Kidney epithelial cell (primary cell): ENCODE measurements around the gene IQSEC3. TPM values are rescaled to one million over a fixed set of nuclear protein-coding genes. Genes with fewer than 3 reads are reported as not detected.

Experiments
- DNase-seq: peaks from one replicate; pipeline ENCODE4 v3.0.0-alpha.2; 2010; ENCODE audit warnings: low read depth
- H3K27me3 ChIP-seq: 2 replicates; pipeline ENCODE4 v1.6.0; 2011; ENCODE audit warnings: low read length; ENCODE audit not compliant: control insufficient read depth, insufficient read depth
- H3K36me3 ChIP-seq: 2 replicates; pipeline ENCODE4 v1.5.1; 2011; ENCODE audit warnings: low read length; ENCODE audit not compliant: control insufficient read depth, insufficient read depth
- H3K4me3 ChIP-seq: 2 replicates; pipeline ENCODE4 v1.5.1; 2011; ENCODE audit warnings: low read depth, mild to moderate bottlenecking, control low read depth, low read length
- total RNA-seq: library from RNA; depleted of rRNA; stranded (reverse); fragments of >200 nt; gene quantifications from 2 replicates; pipeline ENCODE4 v1.2.3, GENCODE V29; 2015
- TF ChIP-seq, protein P1 (sequence below): IDR thresholded peaks from 2 replicates; pipeline ENCODE4 v1.5.1; 2011; ENCODE audit warnings: mild to moderate bottlenecking, moderate library complexity, low read length, control low read depth, inconsistent platforms; ENCODE audit not compliant: insufficient read depth, poor library complexity, severe bottlenecking

IQSEC3 gene
- total RNA-seq, 1 donor from 2014 or later: 1.0 TPM

DNA sequence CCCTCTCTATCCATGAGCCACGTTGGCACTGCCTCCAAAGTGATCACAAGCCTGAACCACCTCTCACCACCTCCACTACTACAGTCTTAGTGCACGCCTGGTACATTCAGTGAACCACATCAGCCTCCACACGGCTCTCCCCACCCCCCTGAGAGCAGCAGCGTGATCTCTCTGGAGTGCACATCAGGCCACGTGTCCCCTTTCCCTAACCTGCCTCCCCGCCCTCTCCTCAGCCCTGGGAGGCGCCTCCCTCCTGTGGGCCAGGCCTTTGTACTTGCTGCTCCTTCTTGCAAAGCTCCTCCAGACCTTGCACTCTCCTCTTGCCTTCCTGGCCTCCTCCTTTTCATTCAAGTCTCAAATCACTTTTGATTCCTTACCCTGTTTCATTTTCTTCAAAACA lies 97.6 kb downstream of the IQSEC3 start:
- TF ChIP-seq, protein P1, sequence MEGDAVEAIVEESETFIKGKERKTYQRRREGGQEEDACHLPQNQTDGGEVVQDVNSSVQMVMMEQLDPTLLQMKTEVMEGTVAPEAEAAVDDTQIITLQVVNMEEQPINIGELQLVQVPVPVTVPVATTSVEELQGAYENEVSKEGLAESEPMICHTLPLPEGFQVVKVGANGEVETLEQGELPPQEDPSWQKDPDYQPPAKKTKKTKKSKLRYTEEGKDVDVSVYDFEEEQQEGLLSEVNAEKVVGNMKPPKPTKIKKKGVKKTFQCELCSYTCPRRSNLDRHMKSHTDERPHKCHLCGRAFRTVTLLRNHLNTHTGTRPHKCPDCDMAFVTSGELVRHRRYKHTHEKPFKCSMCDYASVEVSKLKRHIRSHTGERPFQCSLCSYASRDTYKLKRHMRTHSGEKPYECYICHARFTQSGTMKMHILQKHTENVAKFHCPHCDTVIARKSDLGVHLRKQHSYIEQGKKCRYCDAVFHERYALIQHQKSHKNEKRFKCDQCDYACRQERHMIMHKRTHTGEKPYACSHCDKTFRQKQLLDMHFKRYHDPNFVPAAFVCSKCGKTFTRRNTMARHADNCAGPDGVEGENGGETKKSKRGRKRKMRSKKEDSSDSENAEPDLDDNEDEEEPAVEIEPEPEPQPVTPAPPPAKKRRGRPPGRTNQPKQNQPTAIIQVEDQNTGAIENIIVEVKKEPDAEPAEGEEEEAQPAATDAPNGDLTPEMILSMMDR: no peak
- Histone ChIP-seq H3K4me3 (no peak overlapping the region), H3K27me3 (peaks cover 2% of the 10 kb centered on the region), H3K36me3 (no peaks in the 10 kb centered on the region)
- no peak for DNase-seq

DNA sequence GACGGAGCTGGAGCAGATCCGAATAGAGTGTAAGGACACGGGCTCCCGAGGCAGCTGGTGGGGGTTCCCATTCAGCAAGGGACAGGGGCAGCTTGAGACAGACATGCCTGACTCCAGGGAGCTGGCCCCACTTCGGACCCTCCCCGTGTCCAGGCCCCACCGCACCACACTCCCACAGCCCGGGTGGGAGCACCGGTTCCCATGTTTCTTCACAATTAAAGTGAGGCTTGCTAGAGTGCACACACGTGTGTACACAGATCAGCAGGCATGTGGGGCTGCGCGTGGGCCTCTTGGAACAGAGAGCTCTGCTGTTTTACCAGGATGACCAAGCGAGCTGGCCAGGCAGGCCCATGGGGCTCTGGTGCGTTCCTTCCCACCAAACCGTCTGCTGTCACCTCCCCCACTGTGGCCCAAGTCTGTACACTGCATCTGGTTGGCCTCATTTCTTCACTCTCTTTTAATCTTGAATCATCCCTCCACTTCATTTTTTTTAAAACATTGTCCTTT lies 99.3 kb downstream of the IQSEC3 start:
- TF ChIP-seq, protein P1: no peak
- peaks cover 2% of the 10 kb centered on the region for H3K27me3 ChIP-seq
- DNase-seq: no peak
- H3K36me3 ChIP-seq: no peaks in the 10 kb centered on the region
- no peak overlapping the region for H3K4me3 ChIP-seq

DNA sequence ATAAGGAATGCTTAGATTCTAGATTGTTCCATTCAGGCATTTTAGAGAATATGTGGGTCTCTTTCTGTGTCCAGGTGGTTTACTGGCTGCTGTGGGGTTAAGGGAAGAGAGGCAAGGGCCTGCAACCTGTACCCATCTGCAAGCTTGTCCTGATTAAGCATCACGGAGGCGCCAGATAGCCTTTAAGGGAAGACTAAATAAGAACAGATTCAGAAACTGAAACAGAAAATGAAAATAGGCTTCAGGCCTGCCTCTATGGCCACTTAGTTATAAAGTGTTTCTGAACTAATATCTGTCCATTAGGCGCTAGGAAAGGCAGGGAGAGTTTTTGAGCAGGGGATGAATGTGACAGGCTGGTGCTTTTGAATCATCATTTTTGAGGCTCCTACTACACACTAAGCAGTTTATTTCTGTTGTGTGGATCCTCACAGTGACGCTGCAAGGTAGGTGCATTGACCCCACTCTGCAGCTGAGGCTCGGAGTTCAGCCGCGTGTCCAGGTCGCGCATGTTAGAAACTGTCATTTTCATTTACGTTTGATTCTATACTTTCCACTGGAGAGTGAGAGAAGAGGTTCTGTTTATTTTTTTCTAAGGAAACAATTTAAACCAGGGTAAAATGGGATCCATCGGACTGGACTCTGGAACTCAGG lies 100.0 kb downstream of the IQSEC3 start:
- Histone ChIP-seq H3K36me3 (no peaks in the 10 kb centered on the region), H3K4me3 (no peak overlapping the region), H3K27me3 (peaks cover 2% of the 10 kb centered on the region)
- TF ChIP-seq, protein P1: no peak
- no peak for DNase-seq

DNA sequence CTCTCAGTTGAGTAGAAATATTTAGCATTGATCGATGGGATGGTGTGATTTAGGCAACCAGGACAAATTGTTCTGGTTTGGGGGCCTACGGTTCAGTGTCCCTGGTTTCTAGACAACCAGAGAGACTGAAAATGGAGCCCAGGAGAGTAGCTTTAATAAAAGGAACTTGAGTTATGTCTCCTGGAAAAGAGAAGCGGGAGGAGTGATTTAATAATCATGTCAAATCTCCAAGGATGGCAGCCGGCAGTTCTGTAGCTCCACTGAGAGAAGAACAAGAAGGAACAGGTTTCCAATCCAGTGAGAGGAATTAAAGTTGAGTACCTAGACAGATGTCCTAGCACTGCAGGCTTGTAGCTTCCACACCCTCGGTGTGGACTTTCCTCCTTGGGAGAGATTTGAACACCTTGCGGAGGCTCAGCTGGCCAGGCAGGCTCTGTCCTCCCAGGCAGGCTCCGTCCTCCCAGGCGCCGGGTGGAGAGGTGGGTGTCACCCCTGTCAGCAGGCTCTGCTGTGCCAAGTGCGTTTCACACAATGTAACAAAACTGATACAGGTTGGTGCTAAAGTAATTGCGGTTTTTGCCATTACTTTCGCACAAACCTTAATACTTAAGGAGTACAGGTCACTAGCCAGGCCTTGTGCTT lies 101.5 kb downstream of the IQSEC3 start:
- DNase-seq: no peak
- H3K27me3 ChIP-seq: peaks cover 5% of the 10 kb centered on the region
- TF ChIP-seq, protein P1: no peak

DNA sequence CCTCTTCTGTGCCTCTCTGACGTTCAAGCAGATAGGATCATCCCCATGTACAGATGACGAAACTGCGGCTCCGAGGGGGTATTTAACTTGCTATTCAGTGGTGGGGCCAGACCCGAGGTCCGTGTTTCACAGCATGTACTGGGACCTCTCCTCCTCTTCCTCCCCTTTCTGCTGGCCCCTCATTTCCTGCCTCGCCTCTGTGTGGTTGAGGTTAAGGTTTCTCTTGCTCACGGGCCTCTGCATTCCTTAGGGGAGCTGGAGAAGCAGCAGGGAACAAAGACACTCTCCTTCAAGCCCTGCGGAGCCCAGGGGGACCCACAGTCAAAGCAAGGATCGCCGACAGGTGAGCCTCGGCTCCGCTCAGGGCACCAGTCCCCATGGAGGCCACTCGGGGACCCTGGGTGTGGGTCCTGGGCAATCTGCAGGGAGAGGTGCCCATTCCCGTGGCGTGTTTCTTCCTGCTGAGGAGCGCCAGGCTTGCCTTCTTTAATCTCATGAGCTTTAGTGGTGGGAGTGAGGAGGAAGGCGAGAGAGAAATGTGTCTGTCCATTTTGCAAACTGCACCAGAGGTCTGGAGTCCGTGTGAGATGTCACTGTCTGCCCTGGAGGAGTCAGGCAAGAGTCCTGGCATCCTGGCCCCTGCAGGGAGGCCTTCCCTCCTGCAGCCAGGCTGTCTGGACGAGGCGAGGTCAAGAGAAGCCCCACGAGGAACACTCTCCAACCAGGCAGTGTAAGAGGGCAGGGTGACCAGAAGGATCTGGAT lies 102.4 kb downstream of the IQSEC3 start:
- no peak for DNase-seq
- Histone ChIP-seq H3K36me3 (no peaks in the 10 kb centered on the region), H3K4me3 (no peak overlapping the region), H3K27me3 (peaks cover 12% of the 10 kb centered on the region)
- TF ChIP-seq, protein P1: no peak

More for the DNA sequence above, 101.5 kb downstream of the IQSEC3 start:
- Histone ChIP-seq H3K36me3 (no peaks in the 10 kb centered on the region), H3K4me3 (no peak overlapping the region)
